ENCODE results near the gene MUC5B.

- TF ChIP-seq EP300 (IDR thresholded peaks at IDR 0.05) (no peak), CTCF (IDR thresholded peaks at IDR 0.05) (no peak)
Measured at GRCh38 chr11:1255151-1255550, 32.3 kb downstream of the MUC5B start.

Measured in ovary (tissue), 3 donors.